ENCODE results near the gene PRKCA.
A peak's percentile ranks its signal among the peaks of the same experiment; 100 is the strongest.
"Not testable (repeated sequence)": the region's sequence is repeated elsewhere in the genome, so short reads cannot be mapped to it uniquely, and the experiment has no call there.

The PRKCA gene

DNA sequence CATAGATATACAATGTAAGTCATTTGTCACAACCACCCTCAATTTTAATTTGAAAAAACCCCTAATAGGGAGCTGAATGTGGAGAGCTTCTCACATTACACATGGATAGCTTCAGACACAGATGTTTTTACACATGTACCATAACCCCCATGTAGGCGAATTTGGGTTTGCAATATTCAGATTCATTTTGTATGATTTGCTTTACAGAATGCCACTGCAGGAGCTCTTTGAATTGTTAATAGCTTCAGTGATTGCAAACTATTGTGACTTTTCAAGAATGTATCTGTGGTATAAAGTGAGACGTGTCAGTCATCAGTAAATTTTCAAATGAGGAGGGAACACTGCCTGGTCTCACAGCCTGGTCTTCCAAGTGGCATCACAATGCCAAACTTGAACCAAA lies 419.9 kb downstream of the PRKCA start:
- no peak for DNase-seq

DNA sequence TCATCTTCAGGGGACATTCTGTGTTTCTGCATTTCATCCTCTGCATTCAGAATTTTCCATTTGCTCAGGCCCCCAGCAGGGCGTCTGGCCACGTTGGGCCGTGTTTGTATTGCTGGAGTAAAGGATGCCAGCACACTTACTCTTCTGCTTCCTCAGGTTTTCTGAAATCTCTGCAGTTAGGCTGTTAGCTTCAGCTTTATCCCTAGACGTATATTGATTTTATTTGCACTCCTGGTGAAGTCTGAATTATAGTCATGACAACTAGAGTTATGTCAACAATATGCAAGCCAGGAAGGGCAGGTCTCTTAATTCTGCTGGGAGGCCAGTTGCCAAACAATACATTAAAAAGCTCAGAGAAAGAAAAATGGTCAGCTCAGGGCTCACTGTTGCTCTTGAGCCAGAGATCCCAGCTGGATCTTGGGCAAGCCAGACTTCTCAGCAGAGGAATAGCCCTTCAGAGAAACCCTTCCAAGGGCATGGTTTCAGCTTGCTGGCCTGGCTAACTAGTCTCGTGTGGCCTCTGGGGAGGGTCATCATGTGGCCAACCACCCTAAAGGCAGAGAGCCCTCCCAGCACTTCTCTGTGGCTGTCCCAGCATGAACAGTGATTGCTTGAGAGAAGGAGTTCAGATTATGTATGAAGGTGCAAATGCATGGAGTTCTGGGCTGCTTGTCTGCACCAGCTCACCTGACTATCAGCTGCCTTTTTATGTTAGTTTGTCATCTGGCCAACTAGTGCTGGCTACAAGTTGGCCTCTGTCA lies 422.3 kb downstream of the PRKCA start:
- DNase-seq, result no peak

DNA sequence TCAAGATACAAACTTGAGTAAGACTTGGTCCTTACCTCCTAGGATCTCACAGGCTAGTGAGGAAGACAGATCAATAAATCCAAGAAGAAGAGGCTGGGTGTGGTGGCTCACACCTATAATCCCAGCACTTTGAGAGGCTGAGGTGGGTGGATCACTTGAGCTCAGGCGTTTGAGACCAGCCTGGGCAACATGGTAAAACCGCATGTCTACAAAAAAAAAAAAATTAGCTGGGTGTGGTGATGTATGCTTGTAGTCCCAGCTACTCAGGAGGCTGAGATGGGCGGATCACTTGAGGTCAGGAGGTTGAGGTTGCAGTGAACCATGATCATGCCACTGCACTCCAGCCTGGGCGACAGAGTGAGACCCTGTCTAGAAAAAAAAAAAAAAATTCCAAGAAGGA lies 423.0 kb downstream of the PRKCA start:
- not testable (repeated sequence) for DNase-seq

DNA sequence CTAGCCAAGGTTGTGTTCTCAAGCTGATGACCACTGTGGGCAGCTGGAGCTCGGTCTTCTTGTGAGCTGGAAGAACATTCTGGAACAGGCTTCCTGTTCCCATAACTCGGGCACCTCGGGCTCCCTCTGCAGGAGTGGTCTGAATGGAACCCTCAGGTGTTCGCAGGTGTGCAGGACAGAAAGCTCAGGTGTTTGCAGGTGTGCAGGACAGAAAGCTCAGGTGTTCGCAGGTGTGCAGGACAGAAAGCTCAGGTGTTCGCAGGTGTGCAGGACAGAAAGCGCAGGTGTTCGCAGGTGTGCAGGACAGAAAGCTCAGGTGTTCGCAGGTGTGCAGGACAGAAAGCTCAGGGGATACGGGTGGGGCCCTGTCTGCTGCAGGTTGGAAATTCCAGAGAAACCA lies 423.5 kb downstream of the PRKCA start:
- no peak for DNase-seq

DNA sequence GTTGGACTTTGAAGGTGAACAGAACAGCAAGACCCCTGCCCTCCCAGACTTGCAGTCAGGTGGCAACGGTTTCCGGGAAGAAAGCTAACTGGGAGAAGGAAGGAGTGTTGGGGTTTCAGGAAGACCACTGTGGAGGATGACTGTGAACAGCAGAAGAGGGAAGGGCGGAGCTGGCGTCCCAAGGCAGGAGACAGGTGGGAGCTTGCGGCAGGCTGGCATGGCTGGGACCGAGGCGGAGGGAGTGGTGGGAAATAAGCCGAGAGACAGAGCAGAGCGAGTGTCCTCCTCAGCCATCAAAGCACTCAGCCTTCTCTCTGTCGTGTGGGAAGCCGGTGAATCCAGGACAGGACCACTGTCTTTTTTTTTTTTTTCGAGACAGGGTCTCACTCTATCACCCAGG lies 424.0 kb downstream of the PRKCA start:
- DNase-seq, result no peak

DNA sequence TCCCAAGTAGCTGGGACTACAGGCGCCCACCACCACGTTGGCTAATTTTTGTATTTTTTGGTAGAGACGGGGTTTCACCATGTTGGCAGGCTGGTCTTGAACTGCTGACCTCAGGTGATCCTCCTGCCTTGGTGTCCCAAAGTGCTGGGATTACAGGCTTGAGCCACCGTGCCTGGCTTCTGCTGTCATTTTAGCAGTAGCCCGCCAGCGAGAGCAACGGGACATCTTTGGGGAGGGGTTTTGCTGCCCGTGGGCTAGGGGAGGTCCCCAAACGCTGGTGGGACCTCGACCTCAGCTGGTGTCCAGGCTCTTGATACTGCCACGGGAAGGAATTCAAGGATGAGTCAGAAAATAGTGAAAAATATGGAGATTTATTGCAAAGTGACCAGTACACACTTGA lies 424.4 kb downstream of the PRKCA start:
- no peak for DNase-seq

DNA sequence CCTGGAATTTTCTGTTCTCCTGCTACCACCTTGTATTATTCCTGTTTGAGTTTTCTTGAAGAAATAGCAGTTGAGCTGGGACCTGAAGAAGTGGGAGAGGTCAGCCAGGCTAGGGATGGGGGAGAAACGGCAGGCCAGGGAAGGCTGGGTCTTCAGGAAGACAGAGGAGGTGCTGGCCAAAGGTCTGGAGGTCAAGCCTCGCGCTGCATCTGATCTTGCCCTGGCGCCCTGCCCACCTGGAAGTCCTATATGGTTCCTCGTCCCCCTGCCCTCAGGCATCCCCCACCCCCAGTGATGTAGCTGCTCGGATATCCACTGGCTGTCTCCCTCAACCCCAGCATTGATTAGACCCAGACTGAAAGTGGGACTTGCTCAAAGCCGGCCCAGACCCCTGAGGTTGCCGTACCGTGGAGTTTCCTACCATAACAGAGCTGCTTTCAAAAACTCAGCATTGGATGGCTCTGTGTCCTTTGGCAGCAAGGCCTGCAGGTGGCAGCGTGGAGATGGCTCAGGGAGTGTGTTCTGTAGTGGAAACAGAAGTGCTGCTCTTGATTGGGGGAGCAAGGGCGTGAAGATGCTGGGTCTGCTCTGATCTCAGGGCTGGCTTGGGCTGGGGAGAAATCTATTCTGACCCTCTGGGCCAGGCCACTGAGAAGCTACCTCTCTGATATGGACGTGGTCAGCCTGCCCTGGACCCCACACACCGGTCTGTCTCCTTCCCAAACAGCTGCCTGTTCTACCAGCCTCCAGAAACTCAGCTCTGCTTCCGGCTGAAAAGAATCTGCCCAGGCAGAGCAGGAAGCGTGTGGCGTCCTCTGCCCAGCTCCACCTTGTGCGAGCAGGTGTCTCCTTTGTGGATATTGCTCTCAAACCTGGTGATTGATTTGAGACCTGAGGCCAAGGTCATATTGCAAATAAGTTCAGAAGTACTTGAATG lies 425.5 kb downstream of the PRKCA start:
- DNase-seq, result peak in 2 of 5 donors; percentile 13 to 37

DNA sequence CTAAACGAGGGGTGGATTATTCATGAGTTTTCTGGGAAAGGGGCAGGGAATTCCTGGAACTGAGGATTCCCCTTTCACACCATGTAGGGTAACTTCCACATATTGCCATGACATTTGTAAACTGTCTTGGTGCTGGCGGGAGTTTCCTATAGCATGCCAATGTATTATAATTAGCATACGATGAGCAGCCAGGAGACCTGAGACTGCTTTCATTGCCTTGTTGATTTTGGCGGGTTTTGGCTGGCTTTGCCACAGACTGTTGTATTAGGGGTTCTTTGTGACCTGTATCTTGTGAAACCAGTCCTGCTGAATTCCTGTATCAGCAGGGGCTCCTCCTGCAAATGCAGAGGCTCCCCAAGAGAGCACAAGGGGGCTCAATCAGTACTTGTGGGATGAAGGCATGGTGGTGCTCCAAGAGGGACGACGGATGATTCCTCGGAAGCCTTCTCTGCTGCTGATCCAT lies 428.1 kb downstream of the PRKCA start:
- DNase-seq, result no peak

DNA sequence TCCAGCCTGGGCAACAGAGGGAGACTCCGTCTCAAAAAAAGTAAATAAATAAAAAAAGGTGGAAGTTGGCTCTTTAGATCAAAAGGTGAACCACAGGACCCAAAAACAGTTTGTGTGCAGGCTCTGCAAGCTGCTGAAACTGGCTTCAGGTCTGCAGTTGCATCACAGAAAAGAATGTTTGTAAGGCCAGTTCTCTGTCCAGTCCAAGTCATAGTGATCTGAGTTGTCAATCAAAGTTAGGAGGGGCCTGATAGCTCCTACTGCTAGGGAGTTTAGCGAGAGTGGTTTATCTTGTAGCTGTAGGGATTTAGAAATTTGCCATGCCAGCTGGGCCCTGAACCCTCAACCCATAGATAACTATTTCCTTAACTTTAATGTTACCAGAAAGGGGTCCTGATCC lies 431.3 kb downstream of the PRKCA start:
- DNase-seq, result no peak

DNA sequence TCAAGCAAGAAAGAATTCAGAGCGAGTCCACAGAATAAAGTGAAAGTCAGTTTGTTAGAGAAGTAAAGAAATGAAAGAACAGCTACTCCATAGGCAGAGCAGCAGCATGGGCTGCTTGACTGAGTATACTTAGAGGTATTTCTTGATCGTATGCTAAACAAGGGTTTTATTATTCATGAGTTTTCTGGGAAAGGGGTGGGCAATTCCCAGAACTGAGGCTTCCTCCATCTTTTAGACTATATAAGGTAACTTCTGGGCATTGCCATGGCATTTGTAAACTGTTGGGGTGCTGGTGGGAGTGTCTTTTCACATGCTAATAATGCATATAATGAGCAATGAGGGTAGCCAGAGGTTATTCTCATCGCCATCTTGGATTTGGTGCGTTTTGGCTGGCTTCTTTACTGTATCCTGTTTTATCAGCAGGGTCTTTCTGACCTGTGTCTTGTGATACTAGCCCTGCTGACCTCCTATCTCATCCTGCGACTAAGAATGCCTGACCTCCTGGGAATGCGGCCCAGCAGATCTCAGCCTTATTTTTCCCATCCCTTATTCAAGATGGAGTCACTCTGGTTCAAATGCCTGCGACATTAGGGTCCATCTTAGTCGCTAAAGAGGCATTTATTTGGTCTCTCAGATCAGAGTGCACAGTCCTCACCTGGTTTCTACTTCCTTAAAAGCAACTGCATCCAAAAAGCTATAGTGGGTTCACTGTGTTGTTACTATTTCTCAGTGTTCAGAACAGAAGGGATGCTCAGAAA lies 432.0 kb downstream of the PRKCA start:
- DNase-seq, result no peak

DNA sequence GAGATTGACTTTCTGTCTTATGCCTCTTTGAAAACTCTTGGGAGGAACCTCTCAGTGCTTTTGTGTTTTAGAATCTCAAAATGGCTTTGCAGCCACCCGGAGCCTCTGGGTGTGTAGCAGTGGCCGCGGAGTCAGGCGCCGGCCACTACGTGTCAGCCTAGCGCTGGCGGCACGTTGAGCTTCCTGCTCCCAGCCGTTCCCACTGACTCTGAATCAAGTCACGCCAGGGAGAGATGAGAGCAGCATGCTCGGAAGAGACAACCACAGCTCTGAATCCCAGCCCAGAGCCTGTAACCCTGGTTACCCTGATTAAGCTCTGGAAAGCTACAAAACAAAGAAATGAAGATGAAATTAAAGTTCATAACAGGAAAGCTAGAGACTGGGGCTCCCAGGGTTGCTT lies 435.1 kb downstream of the PRKCA start:
- DNase-seq, result no peak

DNA sequence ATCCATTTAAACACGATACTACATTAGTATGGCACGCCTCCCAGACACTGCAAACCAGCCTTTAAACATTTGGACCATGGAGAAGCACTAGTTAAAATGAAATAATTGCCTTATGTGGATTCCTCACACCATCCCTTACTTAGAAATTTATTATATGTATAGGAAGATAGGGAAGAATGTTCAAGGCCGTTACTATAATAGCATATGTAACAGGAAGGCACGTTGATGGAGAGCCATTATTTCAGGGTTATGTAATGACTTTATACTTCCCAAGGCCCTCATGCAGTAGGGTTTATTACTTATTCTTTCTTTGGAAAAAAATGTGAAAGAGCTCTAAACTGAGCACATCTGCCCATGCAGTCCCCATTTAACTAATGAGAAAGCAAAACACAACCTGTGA lies 435.9 kb downstream of the PRKCA start:
- DNase-seq, result no peak

DNA sequence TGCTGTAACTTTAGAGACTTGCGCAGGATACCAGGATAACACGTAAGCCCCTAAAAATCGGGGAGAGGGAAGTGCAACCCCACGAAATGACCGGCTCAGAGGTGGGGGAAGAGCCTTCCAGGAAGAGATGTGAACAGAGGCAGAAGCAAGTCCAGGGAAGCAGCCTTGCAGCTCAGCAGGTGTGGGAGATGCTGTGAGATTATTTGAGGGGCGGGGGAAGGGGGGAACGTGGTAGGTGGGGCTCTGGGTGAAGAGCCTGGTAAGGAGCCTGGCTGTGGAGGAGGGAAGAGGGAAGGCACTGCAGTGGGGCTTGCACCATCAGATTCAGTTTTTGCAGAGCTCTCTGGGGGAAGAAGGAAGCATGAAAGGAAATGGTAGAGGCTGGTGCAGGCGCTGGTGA lies 437.1 kb downstream of the PRKCA start:
- no peak for DNase-seq

DNA sequence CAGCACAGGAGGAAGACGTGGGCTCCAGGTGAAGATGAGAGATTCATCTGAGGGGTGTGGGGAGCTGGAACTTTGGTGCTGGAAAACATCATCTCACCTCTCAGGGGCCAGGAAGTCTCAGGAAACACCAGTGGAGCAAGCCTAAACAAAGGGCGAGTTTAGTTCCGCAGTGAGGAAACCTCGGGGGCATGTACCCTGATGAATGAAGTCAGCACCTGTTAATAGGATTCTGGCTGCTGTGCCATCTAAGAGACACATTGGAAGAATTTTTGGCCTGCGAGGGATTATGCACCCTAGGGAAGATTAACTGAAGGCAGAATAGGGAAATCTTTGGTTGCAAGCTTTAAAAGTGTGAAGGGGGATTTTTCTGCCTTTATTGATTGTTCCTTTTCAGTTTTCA lies 437.8 kb downstream of the PRKCA start:
- no peak for DNase-seq

DNA sequence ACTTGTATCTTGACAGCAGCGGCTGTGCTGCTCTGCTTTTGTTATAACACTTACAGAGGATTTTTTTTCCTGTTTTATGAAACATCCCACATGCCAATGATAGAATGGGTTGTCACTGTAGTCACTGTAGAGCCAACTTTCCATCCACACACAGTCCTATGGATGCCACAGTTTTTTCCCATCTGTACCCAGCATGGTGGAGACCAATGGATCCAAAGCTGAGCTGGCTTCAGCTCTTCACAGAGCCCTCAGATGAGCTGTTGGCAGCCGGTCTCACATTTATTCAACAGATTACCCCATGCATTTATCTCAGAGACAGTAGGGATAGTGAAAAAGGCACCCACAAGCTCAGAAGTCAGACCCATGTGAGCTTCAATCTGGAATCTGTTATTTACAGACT lies 441.1 kb downstream of the PRKCA start:
- no peak for DNase-seq

DNA sequence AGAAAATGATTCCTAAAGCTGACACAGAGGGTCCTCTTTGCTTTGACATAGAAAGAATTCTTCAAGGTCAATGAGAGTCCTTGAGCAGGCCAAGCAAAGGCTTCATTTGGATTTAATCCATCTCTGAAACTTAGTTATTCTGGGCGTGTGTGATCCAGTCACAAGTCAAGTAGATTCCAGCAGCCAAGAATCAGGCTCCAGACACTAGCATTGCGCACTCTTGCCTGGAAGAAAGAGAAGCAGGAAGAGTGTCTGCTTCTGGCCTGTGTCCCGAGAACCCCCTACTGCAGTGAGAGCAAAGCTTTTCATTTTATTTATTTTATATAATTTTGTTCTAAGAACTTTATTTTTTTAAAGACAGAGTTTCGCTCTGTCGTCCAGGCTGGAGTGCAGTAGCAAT lies 444.3 kb downstream of the PRKCA start:
- DNase-seq, result no peak

DNA sequence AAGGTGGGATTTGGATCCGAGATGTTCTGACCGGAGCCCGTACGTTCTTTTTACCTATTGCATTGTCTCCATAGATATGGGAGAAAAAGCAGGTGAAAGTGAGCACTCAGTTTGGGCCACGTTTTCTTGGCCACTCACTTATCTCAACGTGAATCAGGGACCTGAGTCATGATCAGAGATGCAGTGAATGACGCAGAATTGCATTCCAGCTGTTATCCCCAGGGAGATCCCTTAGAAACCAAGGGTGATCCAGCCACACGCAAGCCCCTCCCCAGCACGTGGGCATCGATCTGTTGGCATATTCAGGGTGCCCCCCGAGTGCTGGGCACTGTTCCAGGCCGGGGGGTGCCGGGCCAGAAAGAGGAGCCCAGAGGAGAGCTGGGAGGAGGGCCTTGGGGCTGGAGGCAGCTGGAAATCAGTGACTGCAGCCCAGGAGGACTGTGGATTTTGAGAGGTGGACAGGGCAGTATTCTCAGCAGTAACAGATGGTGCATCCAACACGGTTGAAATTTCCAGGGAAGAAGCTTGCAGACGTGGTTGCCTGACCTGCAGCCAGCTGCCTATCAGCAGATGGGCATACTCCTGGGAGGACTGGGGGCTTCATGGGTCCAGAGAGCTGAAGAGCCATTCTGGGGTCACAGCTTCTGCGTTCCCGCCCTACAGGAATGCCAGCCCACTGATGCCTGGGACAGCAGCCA lies 445.3 kb downstream of the PRKCA start:
- no peak for DNase-seq

DNA sequence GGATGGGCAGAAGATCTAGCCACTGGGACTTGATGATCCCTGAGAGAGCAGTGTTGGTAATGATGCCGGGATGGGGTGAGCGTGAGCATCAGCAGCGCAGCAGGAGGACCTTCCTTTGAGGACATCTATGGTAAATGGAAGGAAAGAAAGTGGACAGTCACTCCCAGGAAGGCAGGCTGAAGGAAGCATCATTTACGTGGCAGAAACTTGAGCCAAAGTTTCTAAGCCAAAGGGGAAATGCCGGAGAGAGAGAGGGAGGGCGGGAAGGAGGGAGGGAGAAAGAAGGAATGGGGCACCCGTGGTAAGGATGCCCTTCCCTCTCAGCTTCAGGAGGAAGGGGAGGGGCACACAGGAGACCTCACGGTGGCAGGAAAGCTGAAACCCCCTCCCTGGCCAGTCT lies 446.2 kb downstream of the PRKCA start:
- DNase-seq, result no peak

DNA sequence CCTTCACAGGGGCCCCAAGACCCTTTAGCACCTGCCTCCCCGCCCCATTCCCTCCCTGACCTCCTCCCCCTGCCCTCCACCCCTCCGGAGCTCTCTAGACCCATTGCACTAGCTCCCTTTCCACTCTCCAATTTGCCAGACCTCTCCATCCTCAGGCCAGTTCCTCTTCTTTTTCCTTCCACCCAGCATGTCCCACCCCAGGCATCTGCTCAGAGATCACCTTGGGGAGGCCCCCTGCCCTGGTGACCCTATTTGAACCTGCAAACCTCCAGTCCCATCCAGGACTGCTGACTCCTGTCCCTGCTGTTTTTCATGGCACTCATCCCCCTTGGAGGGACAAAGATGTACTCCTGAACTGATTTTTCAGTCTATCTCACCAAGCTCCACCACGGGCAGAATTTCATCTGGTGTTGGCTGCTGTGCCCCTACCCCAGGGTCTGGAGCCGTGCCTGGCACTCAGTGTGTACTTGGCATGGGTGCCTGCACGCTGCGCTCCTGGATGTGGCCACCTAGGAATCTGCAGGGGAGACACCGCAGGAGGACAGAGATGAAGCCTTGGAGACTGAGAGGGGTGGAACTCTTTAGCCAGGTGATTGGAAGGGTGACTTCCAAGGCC lies 446.9 kb downstream of the PRKCA start:
- no peak for DNase-seq

DNA sequence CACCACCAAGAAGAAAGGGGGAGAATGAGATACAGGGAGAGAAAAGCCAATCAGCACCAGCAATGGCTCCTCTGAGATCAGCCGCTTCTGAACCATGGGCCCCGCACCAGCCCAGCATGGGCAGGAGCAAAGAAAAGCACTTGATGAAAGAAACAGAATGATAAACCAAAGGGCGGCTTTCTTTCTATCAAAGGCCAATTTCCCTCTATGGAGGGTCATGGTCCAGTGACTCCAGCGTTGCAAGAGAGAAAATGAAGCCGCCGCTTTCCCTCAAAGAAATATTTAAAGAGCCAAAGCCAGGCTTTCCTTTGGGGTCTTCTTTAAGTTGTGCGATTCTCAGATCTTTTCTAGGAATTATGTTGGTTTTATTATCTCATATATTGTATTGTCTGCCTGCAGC lies 447.7 kb downstream of the PRKCA start:
- no peak for DNase-seq

DNA sequence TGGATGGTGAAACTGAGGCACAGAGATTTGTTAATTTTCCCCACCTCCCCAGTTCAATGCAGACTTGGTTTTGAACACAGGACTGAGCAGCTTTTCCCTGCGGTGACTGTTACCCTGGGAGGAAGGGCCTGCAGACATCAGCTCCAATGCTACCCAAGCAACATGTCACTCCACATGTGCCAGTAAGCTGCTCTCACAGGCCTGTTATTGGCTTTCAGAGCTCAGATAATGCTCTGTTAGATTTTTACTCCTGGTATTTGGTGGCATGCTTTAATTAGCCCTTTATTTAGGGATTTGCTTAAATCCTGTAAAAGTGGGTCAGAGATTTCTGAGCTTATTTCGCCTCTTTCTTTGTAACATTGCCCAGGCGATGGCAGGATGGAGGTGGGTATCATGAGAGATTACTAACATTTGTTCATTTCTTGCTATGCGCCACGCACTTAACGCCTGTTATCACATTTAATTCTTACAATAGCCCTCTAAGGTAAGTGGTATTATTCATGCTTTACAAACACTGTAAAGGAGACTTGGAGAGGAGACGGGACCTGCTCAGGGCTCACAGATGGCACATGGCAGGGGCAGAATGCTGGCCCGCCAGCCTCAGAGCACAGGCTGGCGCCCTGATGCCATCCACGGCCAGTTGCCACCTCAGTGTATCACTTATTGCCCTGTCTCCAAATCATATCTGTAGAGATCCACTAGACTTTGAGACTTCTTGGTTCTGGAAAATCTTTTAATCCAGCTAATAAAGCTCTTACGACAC lies 448.5 kb downstream of the PRKCA start:
- DNase-seq, result no peak

Measured in T-helper 1 cell (primary cell).